GM21423 (cell line): ENCODE data around the gene CYB5D1.

Experiments
- ATAC-seq: cut with Tn5 transposase; IDR thresholded peaks from one replicate; pipeline ENCODE4 v1.9.1; 2021; ENCODE audit warnings: mild to moderate bottlenecking, moderate library complexity; ENCODE audit not compliant: unreplicated experiment

The CYB5D1 gene

GRCh38 chr17:7833795-7834541 lies 23.8 kb upstream of the CYB5D1 start, which contains the start of gene KDM6B:
KDM6B (plus strand) TSS chr17:7834217; CDS start chr17:7845555, 11,338 bp downstream.
- ATAC-seq: peak; percentile 32

DNA sequence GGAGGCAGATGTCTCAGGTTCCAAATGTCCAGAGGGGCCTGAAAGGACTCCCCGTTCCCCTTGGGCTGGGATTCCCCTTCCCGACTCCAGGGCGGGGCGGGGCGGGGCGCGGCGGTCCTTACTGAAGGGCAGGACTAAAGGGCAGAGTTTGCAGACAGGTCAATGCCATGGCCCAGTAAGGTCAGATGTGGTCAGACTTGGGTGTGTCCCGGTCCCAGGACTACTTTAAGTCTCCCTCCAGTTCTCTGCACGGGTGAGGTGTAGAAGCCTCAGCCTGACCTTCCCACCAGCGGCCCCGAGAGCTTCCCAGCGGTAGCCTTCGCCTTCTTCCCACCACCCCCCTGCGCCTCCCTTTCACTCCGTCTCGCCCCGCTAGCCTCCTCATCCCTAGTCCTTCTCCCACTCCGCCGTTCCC lies 23.3 kb upstream of the CYB5D1 start:
- ATAC-seq: peak; percentile 4

- peak; percentile 40 for ATAC-seq
These were observed 22.6 kb upstream of the CYB5D1 start for GRCh38 chr17:7834957-7835813.

- ATAC-seq: peak; percentile 24
These were observed 21.8 kb upstream of the CYB5D1 start for GRCh38 chr17:7835814-7836595.

GRCh38 chr17:7836596-7837407 lies 21.0 kb upstream of the CYB5D1 start:
- no peak for ATAC-seq

DNA sequence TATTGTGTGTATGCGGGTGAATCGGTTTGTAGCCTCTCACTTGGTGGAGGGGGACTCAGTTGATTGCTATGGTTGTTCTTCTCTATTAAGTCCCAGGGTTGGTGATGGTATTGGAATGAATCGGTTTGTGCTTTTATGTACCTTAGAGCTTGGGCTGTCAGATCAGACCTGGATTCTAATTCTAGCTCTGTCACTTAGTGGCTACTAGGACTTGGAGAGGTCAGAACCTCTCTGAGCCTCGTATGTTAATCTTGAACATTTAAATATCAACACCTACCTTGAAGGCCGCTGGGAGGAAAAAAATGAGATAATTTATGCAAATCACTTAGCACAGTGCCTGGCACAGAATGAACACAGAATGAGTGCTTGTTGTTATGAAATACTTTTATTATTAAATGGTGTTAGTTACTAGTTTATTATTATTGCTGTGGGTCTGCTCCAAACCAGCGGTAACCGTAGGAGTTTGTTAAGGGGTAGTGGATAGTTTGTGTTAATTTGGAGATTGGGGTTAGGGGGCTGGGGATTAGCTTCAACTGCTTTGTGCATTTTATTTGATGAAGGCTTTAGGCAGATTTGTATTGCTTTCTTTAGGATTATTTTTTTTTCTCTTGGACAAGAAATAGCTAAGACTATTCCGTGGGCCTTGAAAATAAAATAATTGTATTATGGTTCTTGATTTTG lies 20.3 kb upstream of the CYB5D1 start:
- no peak for ATAC-seq

- ATAC-seq: no peak
These were observed 19.4 kb upstream of the CYB5D1 start for GRCh38 chr17:7838090-7839075.

DNA sequence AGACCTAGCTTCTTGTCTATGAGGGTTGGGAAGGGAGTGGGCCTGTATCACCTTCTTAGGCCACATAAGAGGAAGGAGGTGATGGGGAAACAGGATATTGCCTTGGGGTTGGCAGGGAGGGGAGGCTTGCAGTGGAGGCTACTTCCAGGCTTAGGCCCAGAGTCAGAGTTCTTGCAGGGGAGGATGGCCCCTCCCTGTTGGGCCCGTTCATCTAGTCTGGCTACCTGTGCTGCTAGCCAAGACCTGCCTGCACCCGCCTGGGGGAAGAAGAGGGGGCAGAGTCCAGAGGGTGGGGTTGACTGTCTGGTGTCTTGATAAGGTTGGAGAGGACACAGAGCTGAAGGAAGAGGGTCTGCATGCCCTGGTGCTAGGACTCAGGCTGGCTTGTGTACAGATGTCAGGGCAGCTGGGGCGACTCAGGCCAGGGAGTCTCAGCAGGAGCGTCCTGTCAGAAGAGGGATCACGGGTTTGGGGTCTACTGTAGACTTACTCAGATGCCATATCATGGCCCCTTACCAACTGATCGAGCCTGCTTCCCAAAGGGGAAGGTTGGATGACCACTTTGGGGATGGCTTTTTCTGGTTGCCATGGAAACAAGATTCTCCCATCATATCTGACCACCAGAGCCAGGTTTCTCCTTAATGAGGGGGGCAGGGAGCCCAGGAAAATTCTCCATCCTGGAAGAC lies 18.5 kb upstream of the CYB5D1 start:
- ATAC-seq: no peak

GRCh38 chr17:7839876-7840261 lies 17.9 kb upstream of the CYB5D1 start:
- ATAC-seq: no peak

DNA sequence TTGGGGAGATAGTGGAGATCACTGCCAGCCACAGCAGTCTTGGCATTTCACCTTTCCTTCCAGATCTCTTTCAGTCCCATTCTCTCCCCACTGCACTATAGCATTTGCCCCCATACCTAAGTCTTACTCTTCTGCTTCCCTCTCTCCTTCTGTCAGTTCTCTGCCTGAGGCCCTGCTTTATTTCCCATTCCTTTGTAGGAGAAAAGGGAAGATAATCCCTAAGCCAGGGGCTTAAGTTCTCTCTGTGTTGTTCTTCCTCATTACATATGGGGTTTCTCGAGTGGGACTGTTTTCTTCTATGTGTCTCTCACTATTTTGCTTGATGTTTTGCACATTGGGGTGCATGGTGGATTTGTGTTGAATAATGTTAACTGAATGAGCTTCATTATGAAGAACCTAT lies 17.4 kb upstream of the CYB5D1 start:
- no peak for ATAC-seq

- no peak for ATAC-seq
These were observed 16.9 kb upstream of the CYB5D1 start for GRCh38 chr17:7840875-7841274.

DNA sequence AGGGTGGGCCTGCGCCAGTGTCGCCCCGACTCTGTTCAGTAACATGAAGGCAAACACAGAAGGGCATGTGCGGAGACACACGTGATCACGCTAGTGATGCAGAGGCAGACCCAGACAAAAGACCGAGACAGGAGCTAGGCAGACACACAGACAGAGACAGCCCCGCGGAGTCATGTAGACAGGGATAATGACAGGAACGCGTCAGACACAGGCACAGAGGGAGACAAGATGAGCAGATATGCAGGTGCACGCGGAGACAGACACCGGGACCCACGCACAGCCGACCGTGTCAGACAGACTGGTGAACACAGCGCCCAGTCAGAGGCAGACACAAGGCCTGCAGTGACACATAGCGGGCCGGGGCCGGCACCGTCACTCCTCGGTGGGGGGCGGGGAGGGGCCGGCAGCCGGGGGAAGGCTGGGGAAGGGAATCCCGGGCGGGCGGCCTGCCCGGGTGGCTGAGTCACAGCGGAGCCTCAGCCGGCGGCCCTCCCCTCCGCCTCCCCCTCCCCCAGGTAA lies 16.3 kb upstream of the CYB5D1 start:
- ATAC-seq: peak; percentile 6

GRCh38 chr17:7841915-7842379 lies 15.9 kb upstream of the CYB5D1 start:
- ATAC-seq: peak; percentile 19

- ATAC-seq: peak; percentile 29
These were observed 15.2 kb upstream of the CYB5D1 start for GRCh38 chr17:7842380-7843256.

GRCh38 chr17:7843257-7843535 lies 14.6 kb upstream of the CYB5D1 start:
- ATAC-seq: no peak

DNA sequence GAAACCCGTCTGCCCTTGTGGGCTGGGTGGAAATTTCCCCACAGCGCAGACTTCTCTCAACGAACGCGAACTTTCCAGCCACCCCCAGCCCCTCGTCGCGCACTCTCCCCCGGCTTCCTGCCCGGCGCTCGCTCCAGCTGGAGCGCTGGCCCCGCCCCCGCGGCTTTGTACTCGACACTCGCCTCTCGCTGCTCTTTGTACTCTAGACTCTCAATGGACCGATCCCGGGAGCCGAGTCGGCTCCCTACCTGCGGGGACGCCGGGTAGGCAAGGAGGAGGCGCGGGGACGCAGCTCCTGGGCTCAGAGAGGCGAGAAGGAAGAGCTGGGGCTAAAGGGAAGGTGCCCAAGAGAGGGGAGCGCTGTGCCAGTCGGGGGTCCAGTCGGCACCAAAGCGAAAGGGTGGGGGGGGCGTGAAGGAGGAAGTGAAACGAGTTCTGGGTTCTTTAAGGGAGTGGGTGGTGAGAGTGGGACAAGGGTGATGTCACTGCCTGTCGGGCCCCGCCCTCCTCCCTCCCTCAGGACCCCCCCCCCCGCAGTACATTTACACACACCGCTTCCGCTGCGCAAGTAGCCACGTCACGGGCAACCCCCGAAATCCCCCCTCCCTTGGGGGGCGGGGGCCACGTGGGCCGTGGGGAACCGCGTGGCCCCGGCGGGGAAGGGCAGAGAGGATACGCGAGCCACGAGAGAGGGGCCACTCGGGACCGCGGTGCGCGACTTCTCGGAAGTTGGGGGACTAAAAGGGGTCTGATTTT lies 14.1 kb upstream of the CYB5D1 start:
- peak; percentile 28 for ATAC-seq
